ENCODE data around the gene ZMYND10. TPM values are rescaled to one million over a fixed set of nuclear protein-coding genes. Genes with fewer than 3 reads are reported as not detected.

The ZMYND10 gene
- polyA plus RNA-seq, 1 of the 3 experiments (the other 2 are of a cell fraction), result 0.95 TPM

GRCh38 chr3:50364573-50365079 lies 19.1 kb upstream of the ZMYND10 start:
- WGBS (ENCODE audit: low lambda C conversion rate), result 91% methylated on average over 43 of the region's 48 CpGs
- H3K9ac ChIP-seq, result no peak overlapping the region
- H3K4me2 ChIP-seq, result no peak overlapping the region

GRCh38 chr3:50359760-50360110 lies 14.2 kb upstream of the ZMYND10 start:
- peaks cover 18 to 28% of the 10 kb centered on the region in 2 experiments for H3K36me3 ChIP-seq (replicated peaks in 1 of 2; ENCODE audit: control insufficient read depth in 1 of 2, insufficient read depth in 2 of 2, low read length in 1 of 2)
- peak overlapping the region; percentile 92 for H2AFZ ChIP-seq (ENCODE audit: low read depth)
- peaks cover 46% of the 10 kb centered on the region for H3K79me2 ChIP-seq (ENCODE audit: insufficient read depth)
- H3K9me3 ChIP-seq, result no peaks in the 10 kb centered on the region
- H4K20me1 ChIP-seq (ENCODE audit: insufficient read depth), result peaks cover 40% of the 10 kb centered on the region
- 25% methylated on average over 8 of the region's 8 CpGs for WGBS (ENCODE audit: low lambda C conversion rate)
- ChIA-PET POLR2A (interaction anchor here (0.9 to 1.6 kb wide), 4 partner anchors 8 to 71 kb away, joined by 3 to 11 read pairs (median 4); partner anchors contain the start of genes CYB561D2 and NPRL2), CTCF (interaction anchor here (0.8 to 0.9 kb wide), 2 partner anchors 29 to 31 kb away, joined by 3 read pairs; no protein-coding TSS in a partner anchor)
- H3K9me2 ChIP-seq, result no peaks in the 10 kb centered on the region
- H3F3A ChIP-seq (replicated peaks; ENCODE audit: insufficient read depth), result no peaks in the 10 kb centered on the region
- H3K9ac ChIP-seq, result no peak overlapping the region
- peak overlapping the region; percentile 94 for H3K4me2 ChIP-seq
- peak overlapping the region in 1 of 2 experiments; percentile 76; a peak in 2 of 4 replicates for H3K27ac ChIP-seq (ENCODE audit: low read depth in 2 of 2, low read length in 1 of 2)
- peak overlapping the region; percentile 77 to 95; a peak in 3 of 4 replicates for H3K4me3 ChIP-seq (ENCODE audit: low read depth in 2 of 2, low read length in 1 of 2)
- H3K27me3 ChIP-seq (ENCODE audit: insufficient read depth), result no peaks in the 10 kb centered on the region
- peaks cover 8 to 49% of the 10 kb centered on the region in 2 experiments; a peak in 2 of 4 replicates for H3K4me1 ChIP-seq (ENCODE audit: control insufficient read depth in 1 of 2, insufficient read depth in 2 of 2, low read depth in 1 of 2, low read length in 1 of 2)
- DNase-seq, result no peak
- TF ChIP-seq, protein P1, sequence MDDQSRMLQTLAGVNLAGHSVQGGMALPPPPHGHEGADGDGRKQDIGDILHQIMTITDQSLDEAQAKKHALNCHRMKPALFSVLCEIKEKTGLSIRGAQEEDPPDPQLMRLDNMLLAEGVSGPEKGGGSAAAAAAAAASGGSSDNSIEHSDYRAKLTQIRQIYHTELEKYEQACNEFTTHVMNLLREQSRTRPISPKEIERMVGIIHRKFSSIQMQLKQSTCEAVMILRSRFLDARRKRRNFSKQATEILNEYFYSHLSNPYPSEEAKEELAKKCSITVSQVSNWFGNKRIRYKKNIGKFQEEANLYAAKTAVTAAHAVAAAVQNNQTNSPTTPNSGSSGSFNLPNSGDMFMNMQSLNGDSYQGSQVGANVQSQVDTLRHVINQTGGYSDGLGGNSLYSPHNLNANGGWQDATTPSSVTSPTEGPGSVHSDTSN (IDR thresholded peaks at IDR 0.05), result no peak
- no peak for TF ChIP-seq GABPA (IDR thresholded peaks at IDR 0.05; ENCODE audit: low read depth)
- no peak for TF ChIP-seq FOXJ3 (CRISPR knock-in tag; IDR thresholded peaks at IDR 0.05)
- no peak for TF ChIP-seq RXRA (IDR thresholded peaks at IDR 0.05; ENCODE audit: borderline replicate concordance, low read depth)
- no peak for TF ChIP-seq NFIC (IDR thresholded peaks at IDR 0.05; ENCODE audit: borderline replicate concordance)
- TF ChIP-seq EP300 (IDR thresholded peaks at IDR 0.05; ENCODE audit: borderline replicate concordance in 1 of 2, low read depth in 1 of 2, low read length in 1 of 2), result no peak
- TF ChIP-seq ELF1 (IDR thresholded peaks at IDR 0.05), result no peak
- no peak for TF ChIP-seq TAF1 (IDR thresholded peaks at IDR 0.05; ENCODE audit: borderline replicate concordance, low read depth, low read length)
- TF ChIP-seq IRF3 (IDR thresholded peaks at IDR 0.05; ENCODE audit: low read depth, low read length), result no peak
- TF ChIP-seq TEAD4 (IDR thresholded peaks at IDR 0.05; ENCODE audit: borderline replicate concordance, insufficient read depth), result no peak
- TF ChIP-seq, protein P2, sequence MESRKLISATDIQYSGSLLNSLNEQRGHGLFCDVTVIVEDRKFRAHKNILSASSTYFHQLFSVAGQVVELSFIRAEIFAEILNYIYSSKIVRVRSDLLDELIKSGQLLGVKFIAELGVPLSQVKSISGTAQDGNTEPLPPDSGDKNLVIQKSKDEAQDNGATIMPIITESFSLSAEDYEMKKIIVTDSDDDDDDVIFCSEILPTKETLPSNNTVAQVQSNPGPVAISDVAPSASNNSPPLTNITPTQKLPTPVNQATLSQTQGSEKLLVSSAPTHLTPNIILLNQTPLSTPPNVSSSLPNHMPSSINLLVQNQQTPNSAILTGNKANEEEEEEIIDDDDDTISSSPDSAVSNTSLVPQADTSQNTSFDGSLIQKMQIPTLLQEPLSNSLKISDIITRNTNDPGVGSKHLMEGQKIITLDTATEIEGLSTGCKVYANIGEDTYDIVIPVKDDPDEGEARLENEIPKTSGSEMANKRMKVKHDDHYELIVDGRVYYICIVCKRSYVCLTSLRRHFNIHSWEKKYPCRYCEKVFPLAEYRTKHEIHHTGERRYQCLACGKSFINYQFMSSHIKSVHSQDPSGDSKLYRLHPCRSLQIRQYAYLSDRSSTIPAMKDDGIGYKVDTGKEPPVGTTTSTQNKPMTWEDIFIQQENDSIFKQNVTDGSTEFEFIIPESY (IDR thresholded peaks at IDR 0.05; ENCODE audit: borderline replicate concordance, low read depth), result no peak
- no peak for TF ChIP-seq RFX5 (IDR thresholded peaks at IDR 0.05; ENCODE audit: low read length)
- TF ChIP-seq RAD21 (IDR thresholded peaks at IDR 0.05; ENCODE audit: low read length), result no peak
- TF ChIP-seq, protein P3, sequence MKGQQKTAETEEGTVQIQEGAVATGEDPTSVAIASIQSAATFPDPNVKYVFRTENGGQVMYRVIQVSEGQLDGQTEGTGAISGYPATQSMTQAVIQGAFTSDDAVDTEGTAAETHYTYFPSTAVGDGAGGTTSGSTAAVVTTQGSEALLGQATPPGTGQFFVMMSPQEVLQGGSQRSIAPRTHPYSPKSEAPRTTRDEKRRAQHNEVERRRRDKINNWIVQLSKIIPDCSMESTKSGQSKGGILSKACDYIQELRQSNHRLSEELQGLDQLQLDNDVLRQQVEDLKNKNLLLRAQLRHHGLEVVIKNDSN (IDR thresholded peaks at IDR 0.05; ENCODE audit: borderline replicate concordance, low read depth), result no peak

More at GRCh38 chr3:50364573-50365079, 19.1 kb upstream of the ZMYND10 start:
- Histone ChIP-seq H3K9me3 (no peaks in the 10 kb centered on the region), H3K27ac (ENCODE audit: low read depth in 2 of 2, low read length in 1 of 2) (no peak overlapping the region; a peak in 1 of 4 replicates), H3K79me2 (ENCODE audit: insufficient read depth) (no peaks in the 10 kb centered on the region), H3K4me1 (ENCODE audit: control insufficient read depth in 1 of 2, insufficient read depth in 2 of 2, low read depth in 1 of 2, low read length in 1 of 2) (peaks cover 0 to 35% of the 10 kb centered on the region in 2 experiments; a peak in 1 of 4 replicates), H2AFZ (ENCODE audit: low read depth) (no peak overlapping the region), H3F3A (replicated peaks; ENCODE audit: insufficient read depth) (no peaks in the 10 kb centered on the region), H4K20me1 (ENCODE audit: insufficient read depth) (no peaks in the 10 kb centered on the region), H3K9me2 (no peaks in the 10 kb centered on the region), H3K36me3 (replicated peaks in 1 of 2; ENCODE audit: control insufficient read depth in 1 of 2, insufficient read depth in 2 of 2, low read length in 1 of 2) (no peaks in the 10 kb centered on the region), H3K27me3 (ENCODE audit: insufficient read depth) (no peaks in the 10 kb centered on the region), H3K4me3 (ENCODE audit: low read depth in 2 of 2, low read length in 1 of 2) (no peak overlapping the region)
- ChIA-PET CTCF (interaction anchor here (0.9 to 1.4 kb wide), 2 partner anchors 72 to 178 kb away, joined by 3 to 4 read pairs; no protein-coding TSS in a partner anchor), POLR2A (no interaction called here)
- no peak for DNase-seq
- TF ChIP-seq GATA2 (CRISPR knock-in tag; IDR thresholded peaks at IDR 0.05) (no peak), SIN3A (IDR thresholded peaks at IDR 0.05; ENCODE audit: borderline replicate concordance, low read depth, low read length) (no peak), JUND (IDR thresholded peaks at IDR 0.05) (no peak), MEF2A (IDR thresholded peaks at IDR 0.05; ENCODE audit: borderline replicate concordance, low read depth) (no peak)
- TF ChIP-seq, protein P2 (IDR thresholded peaks at IDR 0.05; ENCODE audit: borderline replicate concordance, low read depth), result no peak

Measured in SK-N-SH (cell line).